Heart left ventricle (tissue), 16 donors: ENCODE results near the gene SLC36A2. TPM values are rescaled to one million over a fixed set of nuclear protein-coding genes. Genes with fewer than 3 reads are reported as not detected.

Experiments
- ATAC-seq, 4 donors: fragments of 200-7000 bp; cut with Tn5 transposase; one replicate each; pipeline ENCODE4 v1.9.1; 2020 to 2022; ENCODE audit warnings: moderate library complexity in 4 of 4, mild to moderate bottlenecking in 3 of 4, moderate number of reproducible peaks in 1 of 4
- DNase-seq, 5 donors: peaks; one replicate each; pipeline ENCODE4 v3.0.0-alpha.2; 2020
- H3K27ac ChIP-seq, 12 donors: fragments of 200-600 bp; sonication (generic) in 4 of 12; one replicate each; pipeline versions ENCODE4 v1.5.0 to v1.8.0; 2016 to 2022; ENCODE audit warnings: mild to moderate bottlenecking in 2 of 12
- H3K27me3 ChIP-seq, 9 donors: fragments of 200-600 bp; sonication (generic) in 2 of 9; one replicate each; pipeline versions ENCODE4 v1.5.1 to v1.8.0; 2016 to 2022; ENCODE audit warnings: mild to moderate bottlenecking in 3 of 9
- H3K36me3 ChIP-seq, 9 donors: fragments of 200-600 bp; sonication (generic) in 2 of 9; one replicate each; pipeline versions ENCODE4 v1.5.0 to v1.8.0; 2018 to 2022; ENCODE audit warnings: mild to moderate bottlenecking in 2 of 9
- H3K4me1 ChIP-seq, 12 donors: fragments of 200-600 bp; sonication (generic) in 4 of 12; one replicate each; pipeline versions ENCODE4 v1.5.0 to v1.8.0; 2016 to 2022; ENCODE audit warnings: mild to moderate bottlenecking in 3 of 12
- H3K4me3 ChIP-seq, 12 donors: fragments of 200-600 bp; sonication (generic) in 4 of 12; one replicate each; pipeline versions ENCODE4 v1.5.0 to v1.8.0; 2017 to 2022; ENCODE audit warnings: mild to moderate bottlenecking in 9 of 12, moderate library complexity in 4 of 12
- H3K9me3 ChIP-seq, 12 donors: fragments of 200-600 bp; sonication (generic) in 4 of 12; one replicate each; pipeline versions ENCODE4 v1.5.0 to v1.8.0; 2016 to 2022; ENCODE audit warnings: mild to moderate bottlenecking in 1 of 12
- POLR2A ChIP-seq, 2 donors: fragments of 450-650 bp; IDR thresholded peaks; one replicate each; pipeline ENCODE4 v1.6.1; 2017; ENCODE audit warnings: antibody characterized with exemption in 2 of 2, mild to moderate bottlenecking in 2 of 2, moderate library complexity in 2 of 2
- WGBS, 4 donors: extraction: QIAGEN DNeasy Blood & Tissue Kit in 2 of 4; methylation state at CpG; one replicate each; pipeline versions ENCODE4 v1.1.5 to v1.1.7; 2013 to 2018; 5-methylcytosine and 5-hydroxymethylcytosine counted together
- intact Hi-C, 10 donors: fragments of 100-400 bp; cut with DNase I; formaldehyde crosslinking; loops; one replicate each; pipeline versions ENCODE4 v1.11.1 to v1.14.2; 2022
- polyA plus RNA-seq, 2 donors: library from polyadenylated mRNA; stranded (reverse); fragments of 200-250 nt; gene quantifications; one replicate each; pipeline ENCODE4 v1.2.3, GENCODE V29; 2013
- total RNA-seq, 9 donors: library from RNA; depleted of rRNA in 2 of 9; stranded (reverse); fragments of >200 nt in 2 of 9; fragmentation: NEBNext Ultra II Directional in 3 of 9; extraction: Animal tissue kit (Norgen Biotek cat#: 25700) in 3 of 9; gene quantifications; one replicate each; pipeline versions ENCODE4 v1.1.0 to v1.2.4, GENCODE V29; 2016 to 2023
- TF ChIP-seq, protein P1 (sequence below), 12 donors: fragments of 200-600 bp; sonication (generic) in 4 of 12; IDR thresholded peaks; one replicate each; pipeline versions ENCODE4 v1.5.0 to v1.8.0; 2018 to 2022; ENCODE audit warnings: antibody characterized with exemption in 12 of 12, mild to moderate bottlenecking in 5 of 12
- donor health status: ischemic (EF 13 %, LVEDD 7.1; RV severe dilation, severe dysfunction).
- donor health status: healthy with polysubstance abuse.
- donor health status: DM: no; HTN: yes; CAD: no.
- donor health status: DM: no; HTN: no; CAD: no.
- donor health status: ischemic (EF 25% LVEDD 6.9; RV normal size, moderate dysfunction).
- donor health status: ischemic (EF 25% LVEDD 5.7; RV mildly dilated, moderate dysfunction).
- donor health status: healthy.
- donor health status: DM: yes; HTN: yes; CAD: no.
- donor health status: ischemic (EF 35%, LVEDD 5.7; RV mildly dilated, moderate dysfunction).
- donor health status: nonischemic (EF 11% LVEDD 7.7; RV severe dilation, severe dysfunction).
- donor health status: DM: yes; HTN: yes; CAD: no.
- donor health status: PGD.
- donor health status: ischemic (EF 29% LVEDD 5.4; RV normal size, mild dysfunction).
- donor health status: nonischemic (EF 23%, LVEDD 6.1; RV moderate dilation, normal function).

The SLC36A2 gene
- total and polyA plus RNA-seq, 11 donors = 0.03 to 0.25 (median 0.14) TPM; not detected in 6

DNA sequence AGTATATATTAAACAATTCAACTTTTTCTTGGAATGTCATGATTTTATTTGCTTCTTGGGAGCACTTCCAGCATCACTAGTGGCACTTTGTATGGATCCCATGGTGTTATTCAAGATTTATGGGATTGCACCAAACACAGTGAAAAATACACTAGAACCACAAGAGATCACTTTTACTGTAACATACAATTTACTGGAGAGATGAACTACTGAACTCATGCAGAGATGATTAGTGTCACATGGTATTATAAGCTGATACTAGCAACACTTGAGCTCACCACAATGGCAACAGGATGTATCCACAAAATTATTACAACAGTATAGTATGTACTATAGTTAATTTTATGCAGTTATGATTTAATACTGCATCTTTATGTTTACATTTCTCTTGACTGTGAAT is 16.3 kb upstream of the SLC36A2 start:
- no peak for TF ChIP-seq POLR2A (IDR thresholded peaks at IDR 0.05)
- TF ChIP-seq, protein P1, sequence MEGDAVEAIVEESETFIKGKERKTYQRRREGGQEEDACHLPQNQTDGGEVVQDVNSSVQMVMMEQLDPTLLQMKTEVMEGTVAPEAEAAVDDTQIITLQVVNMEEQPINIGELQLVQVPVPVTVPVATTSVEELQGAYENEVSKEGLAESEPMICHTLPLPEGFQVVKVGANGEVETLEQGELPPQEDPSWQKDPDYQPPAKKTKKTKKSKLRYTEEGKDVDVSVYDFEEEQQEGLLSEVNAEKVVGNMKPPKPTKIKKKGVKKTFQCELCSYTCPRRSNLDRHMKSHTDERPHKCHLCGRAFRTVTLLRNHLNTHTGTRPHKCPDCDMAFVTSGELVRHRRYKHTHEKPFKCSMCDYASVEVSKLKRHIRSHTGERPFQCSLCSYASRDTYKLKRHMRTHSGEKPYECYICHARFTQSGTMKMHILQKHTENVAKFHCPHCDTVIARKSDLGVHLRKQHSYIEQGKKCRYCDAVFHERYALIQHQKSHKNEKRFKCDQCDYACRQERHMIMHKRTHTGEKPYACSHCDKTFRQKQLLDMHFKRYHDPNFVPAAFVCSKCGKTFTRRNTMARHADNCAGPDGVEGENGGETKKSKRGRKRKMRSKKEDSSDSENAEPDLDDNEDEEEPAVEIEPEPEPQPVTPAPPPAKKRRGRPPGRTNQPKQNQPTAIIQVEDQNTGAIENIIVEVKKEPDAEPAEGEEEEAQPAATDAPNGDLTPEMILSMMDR (IDR thresholded peaks at IDR 0.05) = no peak
- no peaks in the 10 kb centered on the region for H3K4me1 ChIP-seq
- DNase-seq = no peak
- H3K4me3 ChIP-seq = no peak overlapping the region
- H3K36me3 ChIP-seq = no peaks in the 10 kb centered on the region
- H3K27ac ChIP-seq = no peak overlapping the region
- no peak for ATAC-seq
- H3K27me3 ChIP-seq = no peaks in the 10 kb centered on the region
- intact Hi-C loops = no loop called here
- peaks cover 0 to 55% (median 38%) of the 10 kb centered on the region in 12 donors for H3K9me3 ChIP-seq

DNA sequence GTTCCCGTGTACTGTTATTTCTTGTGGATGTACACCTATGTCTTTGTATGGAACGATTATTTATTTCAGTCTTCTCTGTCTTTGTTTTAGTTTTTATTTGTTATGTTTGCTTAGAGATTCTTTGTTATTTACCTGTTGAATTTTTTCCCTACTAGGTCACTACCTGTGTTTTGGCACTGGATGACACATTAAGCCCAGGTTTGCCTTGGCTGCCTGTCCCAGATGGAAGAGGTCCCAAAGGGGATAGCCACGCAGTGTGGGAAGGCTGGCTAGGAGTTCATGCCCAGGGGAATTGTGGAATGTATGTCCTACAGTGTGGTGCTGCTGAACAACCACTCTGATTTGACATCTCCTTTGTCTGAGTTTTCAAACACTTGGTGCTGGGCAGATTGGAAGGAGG is 15.6 kb upstream of the SLC36A2 start:
- no peak for DNase-seq
- no peak for ATAC-seq
- intact Hi-C loops = no loop called here
- Histone ChIP-seq H3K36me3 (no peaks in the 10 kb centered on the region), H3K27me3 (no peaks in the 10 kb centered on the region), H3K27ac (no peak overlapping the region), H3K4me3 (no peak overlapping the region), H3K4me1 (no peaks in the 10 kb centered on the region), H3K9me3 (peaks cover 0 to 48% (median 34%) of the 10 kb centered on the region in 12 donors)
- WGBS, 4 donors = 71 to 80% (median 74%) methylated on average over 3 of the region's 3 CpGs
- TF ChIP-seq, protein P1 (IDR thresholded peaks at IDR 0.05) = no peak
- no peak for TF ChIP-seq POLR2A (IDR thresholded peaks at IDR 0.05)

DNA sequence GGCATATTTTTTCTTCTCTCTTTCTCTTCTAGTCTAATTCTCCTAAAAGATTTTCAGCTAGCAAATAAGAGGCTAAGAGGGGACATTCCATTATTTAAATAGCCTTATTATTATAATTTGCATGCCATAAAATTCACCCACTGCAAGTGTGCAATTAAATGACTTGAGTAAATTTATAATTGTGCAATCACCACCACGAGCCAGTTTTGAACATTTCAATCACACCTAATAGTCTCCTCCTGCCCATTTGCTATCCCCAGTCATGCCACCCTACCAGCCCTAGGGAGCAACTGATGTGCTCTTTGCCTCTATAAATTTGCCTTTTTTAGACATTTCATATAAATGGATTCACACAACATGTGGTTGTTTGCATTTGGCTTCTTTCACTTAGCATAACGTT is 12.0 kb upstream of the SLC36A2 start:
- 77 to 90% (median 81%) methylated on average over 2 of the region's 2 CpGs for WGBS, 4 donors
- Histone ChIP-seq H3K36me3 (no peaks in the 10 kb centered on the region), H3K4me1 (no peaks in the 10 kb centered on the region), H3K27me3 (no peaks in the 10 kb centered on the region), H3K9me3 (peaks cover 0 to 28% (median 15%) of the 10 kb centered on the region in 12 donors), H3K27ac (no peak overlapping the region), H3K4me3 (no peak overlapping the region)
- no peak for ATAC-seq
- intact Hi-C loops = no loop called here
- TF ChIP-seq, protein P1 (IDR thresholded peaks at IDR 0.05) = no peak
- TF ChIP-seq POLR2A (IDR thresholded peaks at IDR 0.05) = no peak
- DNase-seq = no peak

DNA sequence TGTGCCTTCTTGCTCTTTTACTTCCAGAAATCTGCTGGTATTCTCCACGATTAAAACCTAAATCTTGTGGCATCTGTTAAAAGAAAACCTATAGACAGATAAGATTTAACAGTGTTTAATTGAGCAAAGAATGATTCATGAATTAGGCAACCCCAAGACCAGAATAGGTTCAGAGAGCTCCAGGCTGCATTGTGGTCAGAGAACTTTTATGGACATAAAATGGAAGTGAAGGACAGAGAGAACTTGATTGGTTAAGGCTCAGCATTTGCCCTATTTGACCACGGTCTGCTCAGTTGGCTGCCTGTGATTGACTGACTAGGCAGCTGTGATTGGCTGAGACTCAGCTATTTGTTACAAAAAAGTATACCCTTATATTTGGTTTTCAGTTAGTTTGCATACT is 10.4 kb upstream of the SLC36A2 start:
- no peaks in the 10 kb centered on the region for H3K4me1 ChIP-seq
- no peak overlapping the region for H3K4me3 ChIP-seq
- H3K36me3 ChIP-seq = no peaks in the 10 kb centered on the region
- no peaks in the 10 kb centered on the region for H3K27me3 ChIP-seq
- DNase-seq (no peak), ATAC-seq (no peak)
- intact Hi-C loops = no loop called here
- no peak for TF ChIP-seq POLR2A (IDR thresholded peaks at IDR 0.05)
- TF ChIP-seq, protein P1 (IDR thresholded peaks at IDR 0.05) = no peak
- WGBS, 4 donors = 66 to 68% (median 66%) methylated on average over 2 of the region's 2 CpGs
- H3K9me3 ChIP-seq = peaks cover 0 to 20% (median 11%) of the 10 kb centered on the region in 12 donors
- H3K27ac ChIP-seq = no peak overlapping the region
